GM19239 (cell line): ENCODE measurements around the gene ALX3.

Source experiments
- DNase-seq: peaks from one replicate; pipeline ENCODE4 v3.0.0; 2011; ENCODE audit warnings: low spot score; ENCODE audit not compliant: insufficient read length
- FAIRE-seq: peaks from 2 replicates; lab custom pipeline; 2011; peaks lifted over from hg19 to GRCh38; lab: Jason Lieb, UNC

Gene ALX3

GRCh38 chr1:110011527-110012041 lies 58.9 kb downstream of the ALX3 start:
- FAIRE-seq (peak; percentile 97), DNase-seq (peak; percentile 66)
